Uterus (tissue), 4 donors: ENCODE results near the gene WSCD2. TPM values are rescaled to one million over a fixed set of nuclear protein-coding genes. Genes with fewer than 3 reads are reported as not detected.

Experiments
- DNase-seq, 2 donors: peaks; one replicate each; pipeline ENCODE4 v3.0.0-alpha.2; 2019 to 2020
- H3K27ac ChIP-seq, 2 donors: fragments of 200-600 bp; sonication (generic); 1 replicate in 1 of 2; 2 replicates in 1 of 2; pipeline ENCODE4 v1.5.1; 2016 to 2018
- H3K27me3 ChIP-seq, 2 donors: fragments of 200-600 bp; sonication (generic); one replicate each; pipeline ENCODE4 v1.5.1; 2018 to 2019; ENCODE audit warnings: control low read depth in 1 of 2
- H3K36me3 ChIP-seq, 2 donors: fragments of 200-600 bp; sonication (generic); one replicate each; pipeline ENCODE4 v1.5.1; 2019; ENCODE audit warnings: control low read depth in 1 of 2
- H3K4me1 ChIP-seq, 2 donors: fragments of 200-600 bp; sonication (generic); one replicate each; pipeline ENCODE4 v1.5.1; 2018 to 2019; ENCODE audit warnings: control low read depth in 1 of 2
- H3K4me3 ChIP-seq, 2 donors: fragments of 200-600 bp; sonication (generic); 1 replicate in 1 of 2; 2 replicates in 1 of 2; pipeline ENCODE4 v1.5.1; 2018 to 2019; ENCODE audit warnings: mild to moderate bottlenecking in 1 of 2
- H3K9me3 ChIP-seq, 2 donors: fragments of 200-600 bp; sonication (generic); one replicate each; pipeline ENCODE4 v1.5.1; 2019; ENCODE audit warnings: control low read depth in 1 of 2
- CTCF ChIP-seq, 4 experiments: fragments of 200-600 bp in 2 of 4; fragments of 450-650 bp in 2 of 4; sonication (generic) in 2 of 4; IDR thresholded peaks; one replicate each; pipeline ENCODE4 v1.5.1; 2016 to 2019; ENCODE audit warnings: antibody characterized with exemption in 4 of 4, mild to moderate bottlenecking in 2 of 4, moderate library complexity in 1 of 4
- POLR2A ChIP-seq, 2 donors: fragments of 450-650 bp; IDR thresholded peaks; one replicate each; pipeline ENCODE4 v1.6.1; 2016; ENCODE audit warnings: antibody characterized with exemption in 2 of 2, mild to moderate bottlenecking in 1 of 2, moderate library complexity in 1 of 2
- intact Hi-C: fragments of 100-400 bp; cut with DNase I; formaldehyde crosslinking; loops from one replicate; pipeline ENCODE4 v1.15.1; 2023; ENCODE audit warnings: low total_unique reads
- total RNA-seq, 4 donors: library from RNA; depleted of rRNA in 3 of 4; stranded (reverse); fragments of >200 nt in 3 of 4; gene quantifications; one replicate each; pipeline versions ENCODE4 v1.1.0 to v1.2.4, GENCODE V29; 2014 to 2023
- donor health status: DM: yes; HTN: yes; CAD: no.

Gene WSCD2
- total RNA-seq, 4 donors from 2014 or later: 3.3 to 65.3 (median 17.2) TPM

DNA sequence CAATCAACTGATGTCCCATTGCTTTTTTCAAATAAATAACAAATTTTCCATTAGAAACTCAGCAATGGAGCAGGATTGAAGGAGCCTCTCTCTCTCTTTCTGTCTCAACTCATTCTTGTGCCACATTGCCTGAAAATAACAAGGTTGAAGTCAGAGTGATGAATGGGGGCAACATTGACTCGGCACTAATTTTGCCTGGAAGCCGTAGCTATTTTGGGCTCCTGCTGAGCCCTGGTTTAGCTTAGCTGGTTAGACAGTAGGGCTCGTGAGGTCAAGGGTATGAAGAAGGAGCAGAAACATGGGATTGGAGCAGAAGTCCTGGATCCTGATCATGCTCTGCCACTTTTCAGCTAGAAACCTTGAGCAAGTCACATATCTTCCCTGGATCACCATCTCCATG, 38.9 kb downstream of the WSCD2 start:
- no peak for TF ChIP-seq POLR2A (IDR thresholded peaks at IDR 0.05)
- no peak for TF ChIP-seq CTCF (IDR thresholded peaks at IDR 0.05)
- Histone ChIP-seq H3K27ac (no peak overlapping the region), H3K36me3 (no peaks in the 10 kb centered on the region), H3K4me3 (no peak overlapping the region), H3K9me3 (no peaks in the 10 kb centered on the region), H3K27me3 (no peaks in the 10 kb centered on the region), H3K4me1 (no peaks in the 10 kb centered on the region)
- intact Hi-C loops: no loop called here
- DNase-seq: no peak

GRCh38 chr12:108169708-108170107, 40.6 kb downstream of the WSCD2 start:
- no peak for DNase-seq
- no peak overlapping the region for H3K27ac ChIP-seq
- no peaks in the 10 kb centered on the region for H3K9me3 ChIP-seq
- TF ChIP-seq POLR2A (IDR thresholded peaks at IDR 0.05) (no peak), CTCF (IDR thresholded peaks at IDR 0.05) (no peak)
- H3K4me1 ChIP-seq: no peaks in the 10 kb centered on the region
- H3K4me3 ChIP-seq: no peak overlapping the region
- H3K27me3 ChIP-seq: no peaks in the 10 kb centered on the region
- H3K36me3 ChIP-seq: no peaks in the 10 kb centered on the region
- intact Hi-C loops: no loop called here

DNA sequence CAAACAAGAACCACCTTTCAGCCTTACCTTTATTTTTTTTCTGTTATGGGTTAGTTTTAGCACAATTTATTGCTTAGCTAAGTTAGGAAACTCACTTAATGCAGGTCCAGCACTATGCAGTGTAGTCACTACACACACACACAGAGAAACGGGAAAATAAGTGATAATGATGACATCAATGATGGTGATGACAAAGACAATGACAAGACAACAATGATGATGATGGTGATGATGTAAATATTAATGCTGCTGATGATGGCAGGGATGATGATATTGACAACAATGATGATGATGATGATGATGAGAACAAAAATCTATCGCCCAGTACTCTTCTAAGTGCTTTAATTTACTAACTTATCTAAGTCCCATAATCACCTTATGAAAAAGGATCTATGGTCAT, 41.1 kb downstream of the WSCD2 start:
- Histone ChIP-seq H3K4me1 (no peaks in the 10 kb centered on the region), H3K27me3 (no peaks in the 10 kb centered on the region), H3K9me3 (no peaks in the 10 kb centered on the region), H3K27ac (no peak overlapping the region), H3K4me3 (no peak overlapping the region), H3K36me3 (no peaks in the 10 kb centered on the region)
- TF ChIP-seq CTCF (IDR thresholded peaks at IDR 0.05) (no peak), POLR2A (IDR thresholded peaks at IDR 0.05) (no peak)
- intact Hi-C loops: no loop called here
- no peak for DNase-seq

DNA sequence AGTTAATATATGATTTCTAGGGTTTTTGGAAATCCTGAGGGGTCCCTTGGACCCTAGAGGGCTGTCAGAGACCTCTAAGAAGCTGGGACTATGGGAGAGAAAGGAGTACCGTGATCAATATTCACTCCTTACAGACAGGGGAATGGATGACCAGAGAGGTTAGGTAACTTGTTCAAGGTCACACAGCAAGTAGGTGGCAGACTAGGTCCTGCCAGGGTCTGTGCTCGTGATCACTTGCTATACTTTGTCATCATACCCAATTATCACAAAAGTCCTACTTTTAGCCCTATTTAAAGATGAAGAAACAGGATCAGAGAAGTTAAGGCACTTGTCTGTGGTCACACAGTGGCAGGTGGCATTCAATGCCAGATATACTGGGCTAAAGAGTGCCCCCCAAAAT, 42.9 kb downstream of the WSCD2 start:
- Histone ChIP-seq H3K27me3 (no peaks in the 10 kb centered on the region), H3K27ac (no peak overlapping the region), H3K4me3 (no peak overlapping the region), H3K9me3 (no peaks in the 10 kb centered on the region), H3K36me3 (no peaks in the 10 kb centered on the region), H3K4me1 (no peaks in the 10 kb centered on the region)
- TF ChIP-seq CTCF (IDR thresholded peaks at IDR 0.05) (no peak), POLR2A (IDR thresholded peaks at IDR 0.05) (no peak)
- intact Hi-C loops: no loop called here
- no peak for DNase-seq

GRCh38 chr12:108173160-108173559, 44.1 kb downstream of the WSCD2 start:
- intact Hi-C loops: no loop called here
- Histone ChIP-seq H3K36me3 (no peaks in the 10 kb centered on the region), H3K4me3 (no peak overlapping the region), H3K27me3 (no peaks in the 10 kb centered on the region), H3K27ac (no peak overlapping the region), H3K4me1 (no peaks in the 10 kb centered on the region), H3K9me3 (no peaks in the 10 kb centered on the region)
- TF ChIP-seq CTCF (IDR thresholded peaks at IDR 0.05) (no peak), POLR2A (IDR thresholded peaks at IDR 0.05) (no peak)
- no peak for DNase-seq
